GM10248 (cell line): Measurements from ENCODE around the gene MCC.

Source experiments
- CTCF ChIA-PET: fragments of 300-600 bp; sonication (Branson Sonifier 250); formaldehyde crosslinking; extraction: SDS; loops from one replicate; lab custom pipeline; 2021; ENCODE audit warnings: antibody characterized with exemption; lab: Yijun Ruan, JAX
- POLR2A ChIA-PET: fragments of 350-650 bp; sonication (Branson Sonifier 250); formaldehyde crosslinking; extraction: SDS; loops from one replicate; lab custom pipeline; 2020; ENCODE audit warnings: antibody characterized with exemption; lab: Yijun Ruan, JAX
- DNase-seq: peaks from one replicate; pipeline ENCODE4 v3.0.0; 2012; ENCODE audit errors: extremely low spot score
- TF ChIP-seq, protein P1 (sequence below): IDR thresholded peaks from 2 replicates; pipeline ENCODE4 v1.5.1; 2012; ENCODE audit warnings: mild to moderate bottlenecking, low read depth; ENCODE audit errors: extremely low read depth, missing control alignments, control extremely low read depth

The MCC gene

DNA sequence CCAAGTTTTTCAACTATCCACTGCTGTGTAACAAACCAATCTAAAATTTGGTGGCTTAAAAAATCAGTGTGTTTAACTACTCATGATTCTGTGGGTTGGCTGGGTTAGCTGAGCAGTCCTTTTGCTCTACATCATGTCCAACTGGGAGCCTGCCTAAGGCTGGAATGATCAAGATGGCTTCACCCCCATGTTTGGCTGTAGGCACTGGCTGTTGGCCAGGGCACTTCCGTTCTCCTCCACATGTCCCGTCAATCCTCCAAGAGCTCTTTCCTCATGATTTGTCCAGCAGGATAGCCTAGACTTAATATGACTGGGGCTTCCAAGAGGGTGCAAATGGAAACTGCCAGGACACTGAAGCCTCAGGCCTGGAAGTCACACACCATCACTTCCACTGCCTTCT, 36.5 kb downstream of the MCC start:
- TF ChIP-seq, protein P1, sequence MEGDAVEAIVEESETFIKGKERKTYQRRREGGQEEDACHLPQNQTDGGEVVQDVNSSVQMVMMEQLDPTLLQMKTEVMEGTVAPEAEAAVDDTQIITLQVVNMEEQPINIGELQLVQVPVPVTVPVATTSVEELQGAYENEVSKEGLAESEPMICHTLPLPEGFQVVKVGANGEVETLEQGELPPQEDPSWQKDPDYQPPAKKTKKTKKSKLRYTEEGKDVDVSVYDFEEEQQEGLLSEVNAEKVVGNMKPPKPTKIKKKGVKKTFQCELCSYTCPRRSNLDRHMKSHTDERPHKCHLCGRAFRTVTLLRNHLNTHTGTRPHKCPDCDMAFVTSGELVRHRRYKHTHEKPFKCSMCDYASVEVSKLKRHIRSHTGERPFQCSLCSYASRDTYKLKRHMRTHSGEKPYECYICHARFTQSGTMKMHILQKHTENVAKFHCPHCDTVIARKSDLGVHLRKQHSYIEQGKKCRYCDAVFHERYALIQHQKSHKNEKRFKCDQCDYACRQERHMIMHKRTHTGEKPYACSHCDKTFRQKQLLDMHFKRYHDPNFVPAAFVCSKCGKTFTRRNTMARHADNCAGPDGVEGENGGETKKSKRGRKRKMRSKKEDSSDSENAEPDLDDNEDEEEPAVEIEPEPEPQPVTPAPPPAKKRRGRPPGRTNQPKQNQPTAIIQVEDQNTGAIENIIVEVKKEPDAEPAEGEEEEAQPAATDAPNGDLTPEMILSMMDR = no peak
- ChIA-PET CTCF (interaction anchor here (1.0 kb wide), 1 partner anchor 39 kb away, joined by 3 read pairs; no protein-coding TSS in a partner anchor), POLR2A (no interaction called here)
- DNase-seq = no peak

DNA sequence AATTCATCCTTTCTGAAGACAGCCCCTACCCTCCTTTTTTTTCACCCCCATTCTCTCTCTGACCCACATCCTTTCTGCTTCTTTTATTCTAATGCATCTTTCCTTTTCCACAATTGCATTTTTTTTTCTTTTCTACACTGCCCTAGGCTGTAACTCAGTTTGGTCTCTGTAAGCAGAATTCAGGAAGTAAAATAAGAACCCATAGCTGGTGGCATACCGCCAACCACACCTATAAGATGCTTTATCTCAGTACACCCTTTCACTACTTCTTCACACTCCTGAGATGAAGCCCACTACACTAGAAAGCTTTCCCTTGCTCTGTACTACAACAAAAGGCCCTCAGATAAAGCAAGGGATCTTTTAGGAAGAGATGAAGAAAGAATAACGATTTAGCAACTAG, 37.3 kb downstream of the MCC start:
- ChIA-PET POLR2A (no interaction called here), CTCF (no interaction called here)
- no peak for DNase-seq
- TF ChIP-seq, protein P1 = no peak

DNA sequence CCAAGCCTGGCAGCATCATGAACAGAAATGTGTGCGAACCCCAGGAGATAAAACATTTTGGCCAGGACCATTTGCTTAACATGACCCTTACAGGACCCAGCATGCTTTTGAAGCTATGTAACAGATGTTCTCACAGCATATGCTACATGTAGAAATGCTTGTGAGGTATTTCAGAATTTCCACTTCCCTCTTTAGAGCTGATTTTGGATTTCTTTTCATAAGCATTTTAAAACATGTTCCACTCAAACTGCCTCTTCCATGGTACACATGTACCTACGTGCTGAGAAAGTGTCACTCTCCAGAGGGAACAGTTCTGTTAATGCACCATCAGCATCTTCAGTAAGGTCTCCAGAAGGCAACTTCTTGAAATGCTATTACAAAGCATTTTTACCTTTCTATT, 37.8 kb downstream of the MCC start:
- POLR2A ChIA-PET = no interaction called here
- TF ChIP-seq, protein P1 = no peak
- CTCF ChIA-PET = no interaction called here
- DNase-seq = no peak

DNA sequence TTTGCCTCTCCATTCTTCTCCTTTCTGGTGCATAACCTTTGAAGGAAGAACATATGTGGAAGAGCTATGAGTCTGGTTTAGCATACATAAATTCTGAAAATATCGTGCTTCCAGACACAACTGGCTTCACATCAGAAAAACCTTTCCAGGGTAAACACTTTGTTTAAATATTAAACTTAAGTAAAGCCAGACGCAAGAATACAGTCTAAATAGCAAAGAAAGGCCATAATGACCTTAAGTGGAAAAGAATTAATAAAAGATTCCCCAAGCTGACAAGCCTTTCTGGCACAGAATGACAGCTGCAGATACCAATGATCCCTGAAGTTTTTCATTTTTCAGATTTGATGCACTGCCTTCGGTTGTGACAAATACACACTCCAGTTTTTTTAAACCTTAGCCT, 40.0 kb downstream of the MCC start:
- TF ChIP-seq, protein P1 = no peak
- DNase-seq = no peak
- ChIA-PET CTCF (interaction anchor here (1.1 kb wide), 1 partner anchor 64 kb away, joined by 3 read pairs; no protein-coding TSS in a partner anchor), POLR2A (no interaction called here)

DNA sequence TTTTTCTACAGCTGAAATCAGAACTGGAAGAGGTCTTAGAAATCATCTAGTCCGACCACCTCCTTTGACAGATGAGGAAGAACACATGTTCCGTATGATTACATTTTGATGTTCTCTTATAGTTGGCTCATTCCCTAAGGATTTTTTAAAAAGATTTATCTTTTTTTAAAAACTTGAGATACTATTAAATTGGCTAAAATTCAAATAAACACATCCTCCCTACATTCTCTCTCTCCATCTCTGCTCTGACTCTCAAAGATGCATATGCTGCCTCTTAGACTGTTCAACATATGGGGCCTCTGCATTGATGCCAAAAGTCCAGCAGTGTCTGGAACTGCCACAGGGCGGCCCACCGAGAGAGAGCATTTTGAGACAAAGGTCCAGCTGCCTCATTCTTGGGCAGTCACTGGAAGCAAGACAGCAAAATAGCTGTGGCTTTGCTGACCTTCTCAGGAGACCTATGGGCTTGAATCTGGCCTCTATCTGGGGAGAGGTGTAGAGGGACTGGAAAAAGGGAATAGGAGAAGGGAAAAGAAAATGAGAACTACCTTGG, 40.7 kb downstream of the MCC start:
- TF ChIP-seq, protein P1 = no peak
- DNase-seq = no peak
- CTCF ChIA-PET = interaction anchor here (1.8 kb wide), 1 partner anchor 15 kb away, joined by 4 read pairs; no protein-coding TSS in a partner anchor
- POLR2A ChIA-PET = no interaction called here

DNA sequence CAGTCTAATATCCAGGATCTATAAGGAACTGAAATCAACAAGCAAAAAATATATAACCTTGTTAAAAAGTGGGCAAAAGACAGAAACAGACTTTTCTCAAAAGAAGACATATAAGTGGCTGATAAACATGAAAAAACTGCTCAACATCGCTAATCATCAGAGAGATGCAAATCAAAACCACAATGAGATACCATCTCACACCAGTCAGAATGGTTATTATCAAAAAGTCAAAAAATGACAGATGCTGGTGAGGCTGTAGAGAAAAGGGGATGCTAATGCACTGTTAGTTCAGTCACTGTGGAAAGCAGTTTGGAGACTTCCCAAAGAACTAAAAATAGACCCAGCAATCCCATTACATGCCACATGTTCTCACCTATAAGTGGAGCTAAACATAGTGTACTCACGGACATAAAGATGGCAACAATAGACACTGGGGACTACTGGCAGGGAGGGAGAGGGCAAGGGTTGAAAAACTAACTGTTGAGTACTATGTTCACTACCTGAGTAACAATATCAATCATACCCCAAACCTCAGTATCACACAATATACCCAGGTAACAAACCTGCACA, 41.8 kb downstream of the MCC start:
- CTCF ChIA-PET = interaction anchor here (1.8 kb wide), 1 partner anchor 14 kb away, joined by 4 read pairs; no protein-coding TSS in a partner anchor
- DNase-seq = no peak
- POLR2A ChIA-PET = no interaction called here
- TF ChIP-seq, protein P1 = no peak

DNA sequence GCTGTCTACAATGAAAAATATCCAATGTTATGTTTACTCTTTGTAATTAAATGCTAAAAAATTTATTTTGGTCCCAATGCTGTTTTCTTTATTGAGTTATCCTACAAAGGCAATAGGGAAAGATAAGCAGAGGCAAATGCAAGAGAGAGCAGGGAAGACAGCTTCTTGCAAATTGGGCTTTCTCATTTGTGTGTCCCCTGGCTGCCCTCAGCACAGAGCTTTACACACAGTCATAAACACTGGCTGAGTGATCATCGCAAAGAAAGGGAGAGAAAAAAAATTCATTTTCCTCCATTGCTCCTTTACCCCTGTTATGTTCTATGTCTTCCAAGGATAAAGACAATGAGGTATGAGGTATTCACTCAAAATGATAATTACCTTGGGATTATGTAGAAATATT, 51.1 kb downstream of the MCC start:
- ChIA-PET CTCF (no interaction called here), POLR2A (no interaction called here)
- DNase-seq = no peak
- TF ChIP-seq, protein P1 = no peak
